ENCODE data around the gene PPP2R2C. TPM values are rescaled to one million over a fixed set of nuclear protein-coding genes. Genes with fewer than 3 reads are reported as not detected.

PPP2R2C gene
- polyA plus RNA-seq, 1 donor (not counting 4 experiments of a cell fraction or from before 2014, with no cell fraction given): 12.3 TPM

DNA sequence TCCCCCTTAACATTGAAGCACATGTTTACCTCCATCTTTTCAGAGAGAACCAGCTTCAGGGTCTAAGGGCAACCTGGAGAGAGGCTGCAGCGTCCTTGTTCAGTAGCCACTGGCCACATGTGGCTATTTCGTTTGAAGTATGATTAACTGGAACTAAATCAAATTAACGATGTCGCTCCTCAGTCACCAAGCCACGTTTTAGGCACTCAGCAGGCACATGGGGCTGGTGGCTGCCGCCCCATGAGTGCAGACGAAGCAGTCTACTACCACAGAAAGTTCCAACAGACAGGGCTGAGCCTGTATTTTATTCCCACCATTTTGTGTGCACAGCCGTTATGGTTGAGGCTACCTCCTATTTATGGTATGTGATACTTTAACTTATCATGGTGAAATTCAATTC lies 103.4 kb downstream of the PPP2R2C start:
- DNase-seq (ENCODE audit: low read depth, low spot score) (no peak), FAIRE-seq (no peak)
- no peak overlapping the region for H3K27ac ChIP-seq (ENCODE audit: control insufficient read depth, insufficient read depth, low read length)
- H3K9ac ChIP-seq (ENCODE audit: control insufficient read depth, extremely low read depth, insufficient read depth, low read length): no peak overlapping the region
- peaks cover 0 to 8% of the 10 kb centered on the region in 2 experiments for H3K36me3 ChIP-seq (ENCODE audit: control insufficient read depth in 2 of 2, extremely low read depth in 1 of 2, insufficient read depth in 2 of 2, low read length in 2 of 2)
- dilution Hi-C loops (cut with MboI; ENCODE audit: extremely low pct_ligation_motif_present, low sequenced_read_pairs): no loop called here
- TF ChIP-seq, protein P1, sequence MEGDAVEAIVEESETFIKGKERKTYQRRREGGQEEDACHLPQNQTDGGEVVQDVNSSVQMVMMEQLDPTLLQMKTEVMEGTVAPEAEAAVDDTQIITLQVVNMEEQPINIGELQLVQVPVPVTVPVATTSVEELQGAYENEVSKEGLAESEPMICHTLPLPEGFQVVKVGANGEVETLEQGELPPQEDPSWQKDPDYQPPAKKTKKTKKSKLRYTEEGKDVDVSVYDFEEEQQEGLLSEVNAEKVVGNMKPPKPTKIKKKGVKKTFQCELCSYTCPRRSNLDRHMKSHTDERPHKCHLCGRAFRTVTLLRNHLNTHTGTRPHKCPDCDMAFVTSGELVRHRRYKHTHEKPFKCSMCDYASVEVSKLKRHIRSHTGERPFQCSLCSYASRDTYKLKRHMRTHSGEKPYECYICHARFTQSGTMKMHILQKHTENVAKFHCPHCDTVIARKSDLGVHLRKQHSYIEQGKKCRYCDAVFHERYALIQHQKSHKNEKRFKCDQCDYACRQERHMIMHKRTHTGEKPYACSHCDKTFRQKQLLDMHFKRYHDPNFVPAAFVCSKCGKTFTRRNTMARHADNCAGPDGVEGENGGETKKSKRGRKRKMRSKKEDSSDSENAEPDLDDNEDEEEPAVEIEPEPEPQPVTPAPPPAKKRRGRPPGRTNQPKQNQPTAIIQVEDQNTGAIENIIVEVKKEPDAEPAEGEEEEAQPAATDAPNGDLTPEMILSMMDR (optimal IDR thresholded peaks at IDR 0.05 in 1 of 3, IDR thresholded peaks at IDR 0.05 in 1 of 3, conservative IDR thresholded peaks at IDR 0.05 in 1 of 3; ENCODE audit: extremely low read depth in 1 of 3, insufficient read depth in 2 of 3, low read length in 3 of 3): no peak
- no peak for TF ChIP-seq EZH2 (IDR thresholded peaks at IDR 0.05; ENCODE audit: low read length)
- no peak overlapping the region for H3K4me2 ChIP-seq (ENCODE audit: control insufficient read depth, extremely low read depth, insufficient read depth, low read depth, low read length)
- H3K4me3 ChIP-seq (ENCODE audit: control insufficient read depth in 2 of 3, extremely low read depth in 1 of 3, insufficient read depth in 2 of 3, low read depth in 1 of 3, low read length in 3 of 3): no peak overlapping the region
- no peaks in the 10 kb centered on the region for H4K20me1 ChIP-seq (ENCODE audit: control insufficient read depth, extremely low read depth, insufficient read depth, low read length)
- H3K4me1 ChIP-seq (ENCODE audit: control insufficient read depth, extremely low read depth, insufficient read depth, low read length): no peaks in the 10 kb centered on the region
- H2AFZ ChIP-seq (ENCODE audit: control insufficient read depth, low read length): no peak overlapping the region
- H3K27me3 ChIP-seq (ENCODE audit: control insufficient read depth, extremely low read depth, insufficient read depth, low read length): no peaks in the 10 kb centered on the region
- no peaks in the 10 kb centered on the region for H3K9me3 ChIP-seq (ENCODE audit: control insufficient read depth, low read depth, low read length)
- H3K9me1 ChIP-seq (ENCODE audit: control insufficient read depth, extremely low read depth, insufficient read depth, low read length): no peaks in the 10 kb centered on the region
- no peaks in the 10 kb centered on the region for H3K79me2 ChIP-seq (ENCODE audit: control insufficient read depth, insufficient read depth, low read length)

DNA sequence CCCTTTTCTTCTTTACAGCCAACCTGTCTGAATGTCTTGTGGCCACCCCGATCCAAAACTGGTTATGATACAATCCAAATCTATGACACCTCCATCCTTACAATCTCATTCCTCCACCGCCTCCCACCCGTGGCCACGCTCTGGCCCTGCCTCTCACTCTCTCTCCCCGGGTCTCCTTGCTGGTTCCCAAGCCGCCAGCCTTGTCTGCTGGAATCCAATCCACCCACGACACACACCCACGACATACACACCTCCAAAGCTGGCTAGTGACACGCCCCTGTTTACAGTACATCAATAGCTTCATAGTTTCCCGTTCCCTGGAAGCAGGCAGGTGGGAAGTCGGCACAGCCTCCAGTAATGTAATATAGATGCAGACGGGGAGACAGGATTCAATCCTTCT lies 103.8 kb downstream of the PPP2R2C start:
- Histone ChIP-seq H3K9me1 (ENCODE audit: control insufficient read depth, extremely low read depth, insufficient read depth, low read length) (no peaks in the 10 kb centered on the region), H3K4me1 (ENCODE audit: control insufficient read depth, extremely low read depth, insufficient read depth, low read length) (no peaks in the 10 kb centered on the region), H3K79me2 (ENCODE audit: control insufficient read depth, insufficient read depth, low read length) (no peaks in the 10 kb centered on the region), H3K9ac (ENCODE audit: control insufficient read depth, extremely low read depth, insufficient read depth, low read length) (no peak overlapping the region), H3K9me3 (ENCODE audit: control insufficient read depth, low read depth, low read length) (no peaks in the 10 kb centered on the region), H4K20me1 (ENCODE audit: control insufficient read depth, extremely low read depth, insufficient read depth, low read length) (no peaks in the 10 kb centered on the region), H3K27me3 (ENCODE audit: control insufficient read depth, extremely low read depth, insufficient read depth, low read length) (no peaks in the 10 kb centered on the region), H3K27ac (ENCODE audit: control insufficient read depth, insufficient read depth, low read length) (no peak overlapping the region), H2AFZ (ENCODE audit: control insufficient read depth, low read length) (no peak overlapping the region), H3K36me3 (ENCODE audit: control insufficient read depth in 2 of 2, extremely low read depth in 1 of 2, insufficient read depth in 2 of 2, low read length in 2 of 2) (peaks cover 0 to 6% of the 10 kb centered on the region in 2 experiments), H3K4me3 (ENCODE audit: control insufficient read depth in 2 of 3, extremely low read depth in 1 of 3, insufficient read depth in 2 of 3, low read depth in 1 of 3, low read length in 3 of 3) (no peak overlapping the region), H3K4me2 (ENCODE audit: control insufficient read depth, extremely low read depth, insufficient read depth, low read depth, low read length) (no peak overlapping the region)
- FAIRE-seq (no peak), DNase-seq (ENCODE audit: low read depth, low spot score) (no peak)
- dilution Hi-C loops (cut with MboI; ENCODE audit: extremely low pct_ligation_motif_present, low sequenced_read_pairs): no loop called here
- TF ChIP-seq, protein P1 (optimal IDR thresholded peaks at IDR 0.05 in 1 of 3, IDR thresholded peaks at IDR 0.05 in 1 of 3, conservative IDR thresholded peaks at IDR 0.05 in 1 of 3; ENCODE audit: extremely low read depth in 1 of 3, insufficient read depth in 2 of 3, low read length in 3 of 3): no peak
- TF ChIP-seq EZH2 (IDR thresholded peaks at IDR 0.05; ENCODE audit: low read length): no peak
